Glutamatergic neuron (in vitro differentiated cells): ENCODE results near the gene GALNT2. TPM values are rescaled to one million over a fixed set of nuclear protein-coding genes. Genes with fewer than 3 reads are reported as not detected.

Experiments
- DNase-seq: peaks from one replicate; pipeline ENCODE4 v3.0.0; 2022
- H3K27ac Mint-ChIP-seq: one replicate; pipeline ENCODE4 v1.8.0; 2020; ENCODE audit warnings: mild to moderate bottlenecking, mixed read lengths, inconsistent platforms; ENCODE audit not compliant: unreplicated experiment
- H3K27me3 Mint-ChIP-seq: one replicate; pipeline ENCODE4 v1.8.0; 2020; ENCODE audit warnings: mild to moderate bottlenecking, moderate library complexity, mixed read lengths, inconsistent platforms; ENCODE audit not compliant: unreplicated experiment
- H3K36me3 Mint-ChIP-seq: one replicate; pipeline ENCODE4 v1.8.0; 2020; ENCODE audit warnings: mild to moderate bottlenecking, mixed read lengths, inconsistent platforms; ENCODE audit not compliant: unreplicated experiment
- H3K4me1 Mint-ChIP-seq: one replicate; pipeline ENCODE4 v1.8.0; 2020; ENCODE audit warnings: mild to moderate bottlenecking, low read depth, mixed read lengths, inconsistent platforms; ENCODE audit not compliant: unreplicated experiment
- H3K4me3 Mint-ChIP-seq: one replicate; pipeline ENCODE4 v1.8.0; 2020; ENCODE audit warnings: mild to moderate bottlenecking, mixed read lengths, inconsistent platforms; ENCODE audit not compliant: unreplicated experiment
- H3K9me3 Mint-ChIP-seq: one replicate; pipeline ENCODE4 v1.8.0; 2020; ENCODE audit warnings: mild to moderate bottlenecking, moderate library complexity, mixed read lengths, inconsistent platforms; ENCODE audit not compliant: unreplicated experiment
- CTCF ChIP-seq: fragments of 200-600 bp; sonication (generic); IDR thresholded peaks from one replicate; pipeline ENCODE4 v1.5.0; 2021; ENCODE audit not compliant: partially characterized antibody, unreplicated experiment
- total RNA-seq: library from RNA; stranded (reverse); fragmentation: NEBNext Ultra II Directional; extraction: Animal tissue kit (Norgen Biotek cat#: 25700); gene quantifications from one replicate; pipeline ENCODE4 v1.2.1, GENCODE V29; 2021; ENCODE audit not compliant: unreplicated experiment

Gene GALNT2
- total RNA-seq, 1 donor from 2014 or later, result 35.2 TPM

GRCh38 chr1:230263568-230264195, 196.6 kb downstream of the GALNT2 start:
- H3K9me3 Mint-ChIP-seq, result no peaks in the 10 kb centered on the region
- no peaks in the 10 kb centered on the region for H3K27me3 Mint-ChIP-seq
- peaks cover 13% of the 10 kb centered on the region for H3K4me1 Mint-ChIP-seq
- no peak for DNase-seq
- H3K27ac Mint-ChIP-seq, result no peak overlapping the region
- H3K36me3 Mint-ChIP-seq, result peaks cover 7% of the 10 kb centered on the region
- TF ChIP-seq CTCF, result no peak
- H3K4me3 Mint-ChIP-seq, result no peak overlapping the region

GRCh38 chr1:230264342-230264741, 197.3 kb downstream of the GALNT2 start:
- Mint-ChIP-seq H3K4me3 (no peak overlapping the region), H3K9me3 (no peaks in the 10 kb centered on the region), H3K4me1 (peaks cover 13% of the 10 kb centered on the region), H3K27ac (no peak overlapping the region), H3K27me3 (no peaks in the 10 kb centered on the region), H3K36me3 (peaks cover 4% of the 10 kb centered on the region)
- TF ChIP-seq CTCF, result no peak
- no peak for DNase-seq

- no peak overlapping the region for H3K27ac Mint-ChIP-seq
- no peak overlapping the region for H3K4me3 Mint-ChIP-seq
- peaks cover 13% of the 10 kb centered on the region for H3K4me1 Mint-ChIP-seq
- no peaks in the 10 kb centered on the region for H3K27me3 Mint-ChIP-seq
- TF ChIP-seq CTCF, result no peak
- DNase-seq, result no peak
- H3K9me3 Mint-ChIP-seq, result no peaks in the 10 kb centered on the region
- H3K36me3 Mint-ChIP-seq, result no peaks in the 10 kb centered on the region
Measured at GRCh38 chr1:230265200-230266115, 198.4 kb downstream of the GALNT2 start.

- H3K9me3 Mint-ChIP-seq, result no peaks in the 10 kb centered on the region
- H3K27ac Mint-ChIP-seq, result no peak overlapping the region
- DNase-seq, result no peak
- H3K4me3 Mint-ChIP-seq, result no peak overlapping the region
- H3K4me1 Mint-ChIP-seq, result peaks cover 18% of the 10 kb centered on the region
- no peak for TF ChIP-seq CTCF
- H3K36me3 Mint-ChIP-seq, result no peaks in the 10 kb centered on the region
- H3K27me3 Mint-ChIP-seq, result no peaks in the 10 kb centered on the region
Measured at GRCh38 chr1:230266456-230266855, 199.4 kb downstream of the GALNT2 start.
